GM21515 (cell line): ENCODE measurements around the gene GOLGA1.
"Not testable (repeated sequence)": the region's sequence is repeated elsewhere in the genome, so short reads cannot be mapped to it uniquely, and the experiment has no call there.

Experiments
- ATAC-seq: cut with Tn5 transposase; IDR thresholded peaks from one replicate; pipeline ENCODE4 v1.9.1; 2021; ENCODE audit not compliant: unreplicated experiment

The GOLGA1 gene

DNA sequence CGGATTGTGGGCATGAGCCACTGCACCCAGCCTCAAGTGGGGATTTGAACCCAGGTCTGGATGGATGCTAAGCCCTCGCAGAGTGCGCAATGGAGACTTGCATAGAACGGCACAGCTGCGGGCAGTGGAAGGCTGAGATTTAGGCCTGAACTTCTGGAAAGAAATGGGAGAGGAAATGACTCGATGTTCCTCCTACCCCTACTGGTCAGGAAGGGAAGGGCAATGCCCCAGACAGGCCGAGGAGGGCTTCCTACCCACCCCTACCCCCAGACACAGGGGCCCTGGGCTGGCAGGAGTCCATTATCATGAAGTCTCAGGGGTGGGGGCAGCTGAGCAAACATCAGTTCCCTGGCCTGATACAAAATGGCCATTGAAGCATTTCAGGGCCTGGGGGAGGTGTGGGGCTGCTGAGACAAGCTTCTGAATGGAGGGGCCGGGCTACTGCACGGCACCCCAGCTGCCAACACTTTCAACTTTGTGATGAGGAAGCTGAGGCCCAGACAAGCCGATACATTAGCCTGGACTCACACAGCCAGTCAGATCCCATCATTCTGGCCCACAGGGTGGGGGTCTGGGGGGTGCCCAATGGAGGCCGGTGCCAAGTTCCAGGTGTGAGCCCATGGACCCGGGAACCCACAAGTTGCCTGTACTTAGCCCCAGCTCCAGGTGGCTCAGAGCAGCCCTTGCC lies 101.1 kb downstream of the GOLGA1 start:
- ATAC-seq = no peak

DNA sequence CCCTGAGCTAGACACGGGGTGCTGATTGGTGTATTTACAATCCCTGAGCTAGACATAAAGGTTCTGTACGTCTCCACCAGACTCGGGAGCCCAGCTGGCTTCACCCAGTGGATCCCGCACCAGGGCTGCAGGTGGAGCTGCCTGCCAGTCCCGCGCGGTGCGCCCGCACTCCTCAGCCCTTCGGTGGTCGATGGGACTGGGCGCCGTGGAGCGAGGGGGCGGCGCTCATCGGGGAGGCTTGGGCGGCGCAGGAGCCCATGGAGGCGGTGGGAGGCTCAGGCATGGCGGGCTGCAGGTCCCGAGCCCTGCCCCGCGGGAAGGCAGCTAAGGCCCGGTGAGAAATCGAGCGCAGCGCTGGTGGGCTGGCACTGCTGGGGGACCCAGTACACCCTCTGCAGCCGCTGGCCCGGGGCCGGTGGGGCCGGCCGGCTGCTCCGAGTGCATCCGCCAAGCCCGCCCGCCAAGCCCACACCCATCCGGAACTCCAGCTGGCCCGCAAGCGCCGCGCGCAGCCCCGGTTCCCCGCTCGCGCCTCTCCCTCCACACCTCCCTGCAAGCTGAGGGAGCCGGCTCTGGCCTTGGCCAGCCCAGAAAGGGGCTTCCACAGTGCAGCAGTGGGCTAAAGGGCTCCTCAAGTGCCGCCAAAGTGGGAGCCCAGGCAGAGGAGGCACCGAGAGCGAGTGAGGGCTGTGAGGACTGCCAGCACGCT lies 102.2 kb downstream of the GOLGA1 start:
- ATAC-seq = not testable (repeated sequence)

DNA sequence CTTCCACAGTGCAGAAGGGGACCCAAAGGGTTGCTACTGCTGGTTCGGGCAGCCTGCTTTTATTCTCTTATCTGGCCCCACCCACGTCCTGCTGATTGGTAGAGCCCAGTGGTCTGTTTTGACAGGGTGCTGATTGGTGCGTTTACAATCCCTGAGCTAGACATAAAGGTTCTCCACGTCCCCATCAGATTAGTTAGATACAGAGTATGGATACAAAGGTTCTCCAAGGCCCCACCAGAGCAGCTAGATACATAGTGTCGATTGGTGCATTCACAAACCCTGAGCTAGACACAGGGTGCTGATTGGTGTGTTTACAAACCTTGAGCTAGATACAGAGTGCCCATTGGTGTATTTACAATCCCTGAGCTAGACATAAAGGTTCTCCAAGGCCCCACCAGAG lies 102.8 kb downstream of the GOLGA1 start:
- not testable (repeated sequence) for ATAC-seq

DNA sequence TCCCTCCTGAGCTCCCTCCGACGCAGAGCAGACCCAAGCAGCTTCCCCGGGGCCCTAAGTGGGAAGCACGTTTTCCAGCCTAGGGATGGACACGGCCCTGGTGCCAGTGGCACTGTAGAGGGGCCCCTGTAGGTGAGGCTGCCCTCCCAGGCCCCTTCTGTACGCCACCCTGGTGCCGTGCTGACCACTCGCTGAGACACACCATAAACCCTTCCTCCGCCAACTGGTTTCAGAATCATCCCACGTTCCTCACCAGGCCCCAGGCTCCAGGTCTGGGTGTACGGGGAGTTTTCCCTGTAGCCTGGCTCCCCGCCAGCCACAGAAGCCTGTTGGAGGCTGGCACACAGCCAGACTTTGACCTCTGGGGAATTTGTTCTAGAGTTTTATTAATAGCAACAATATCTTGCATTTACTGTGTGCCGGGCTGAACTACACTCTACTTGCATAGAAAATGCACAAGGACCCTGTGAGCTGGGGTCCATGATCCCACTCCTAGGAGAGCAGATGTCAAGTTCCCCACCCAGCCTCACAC lies 105.8 kb downstream of the GOLGA1 start:
- no peak for ATAC-seq

DNA sequence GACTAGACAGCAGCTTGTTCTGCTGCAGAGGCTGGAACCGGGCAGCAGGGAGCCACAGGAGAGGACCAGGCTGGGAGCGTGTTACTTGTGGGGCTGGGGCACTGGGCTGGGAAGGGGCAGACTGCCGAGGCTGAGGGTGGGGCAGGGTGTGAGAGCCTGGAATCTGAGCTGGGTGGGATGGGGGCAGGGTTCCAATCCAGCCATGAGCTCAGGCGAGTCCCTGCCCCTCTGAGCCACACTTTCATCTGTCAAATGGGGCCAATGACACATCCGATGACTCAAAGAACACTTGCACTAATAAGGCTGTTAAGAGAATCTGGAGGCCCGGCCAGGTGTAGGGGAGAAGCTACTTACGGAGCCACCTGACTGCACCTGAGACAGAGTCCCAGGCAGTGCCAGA lies 106.3 kb downstream of the GOLGA1 start:
- no peak for ATAC-seq

DNA sequence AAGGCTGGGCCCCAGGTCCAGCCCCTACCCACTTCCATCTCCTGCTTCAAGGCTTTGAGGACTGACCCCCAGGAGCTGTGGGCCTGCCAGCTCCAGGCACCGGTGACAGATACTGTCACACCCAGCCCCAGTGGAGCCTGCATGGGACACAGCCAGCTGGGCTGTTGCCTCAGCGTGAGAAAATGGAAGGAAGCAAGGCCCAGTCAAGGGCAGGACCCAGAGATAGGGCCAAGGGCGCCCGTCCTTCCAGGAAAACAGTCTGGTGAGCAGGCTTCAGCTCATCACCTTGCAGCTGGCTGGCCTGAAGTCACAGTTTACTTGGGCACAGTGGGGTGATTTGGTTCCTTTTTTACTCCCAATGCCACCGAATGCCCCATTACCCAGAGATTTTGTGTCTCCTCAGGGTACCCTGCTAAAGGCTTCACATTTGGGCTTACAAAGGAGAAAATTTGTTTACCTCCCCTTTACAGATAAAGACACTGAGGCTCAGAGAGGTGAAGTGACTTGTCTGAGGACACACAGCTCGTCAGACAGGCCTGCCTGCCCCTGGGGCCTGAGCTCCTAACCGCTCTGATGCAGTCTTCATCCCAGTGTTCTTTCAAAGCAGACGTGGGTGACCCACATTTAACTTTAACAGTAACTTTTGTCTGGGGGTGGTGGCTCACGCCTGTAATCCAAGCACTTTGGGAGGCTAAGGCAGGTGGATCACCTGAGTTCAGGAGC lies 109.1 kb downstream of the GOLGA1 start:
- no peak for ATAC-seq

DNA sequence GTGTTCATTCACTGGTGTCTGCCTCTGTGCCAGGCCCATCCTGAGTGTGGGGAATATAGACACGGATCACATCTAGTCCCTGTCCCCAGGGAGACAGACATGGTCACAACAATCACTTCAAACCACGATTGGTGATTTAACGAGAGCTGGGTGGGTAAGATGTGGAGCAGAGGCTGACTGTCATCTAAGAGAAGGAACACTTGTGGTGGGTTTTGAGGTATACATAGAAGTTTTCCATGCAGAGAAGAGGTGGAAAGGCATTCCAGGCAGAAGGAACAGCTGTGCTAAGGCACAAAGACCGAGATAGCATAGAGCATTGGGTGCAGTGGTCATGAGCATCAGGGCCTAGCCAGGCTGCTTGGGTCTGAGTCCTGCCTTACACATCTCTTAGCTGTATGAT lies 110.3 kb downstream of the GOLGA1 start:
- ATAC-seq = no peak

DNA sequence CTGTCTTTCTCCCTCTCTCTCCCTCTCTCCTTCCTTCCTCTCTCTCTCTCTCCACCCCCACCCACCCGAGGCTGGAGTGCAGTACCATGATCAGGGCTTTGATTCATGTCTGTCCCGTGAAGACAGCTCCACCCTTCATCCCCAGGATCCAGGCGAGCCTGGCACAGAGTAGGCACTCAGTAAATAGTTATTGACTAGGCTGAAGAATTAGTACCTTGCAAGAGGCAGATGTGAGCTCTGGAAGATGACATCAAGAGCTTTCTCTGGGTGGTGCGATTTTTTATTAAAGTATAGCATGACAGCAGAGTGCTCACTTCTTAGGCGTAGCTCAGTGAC lies 111.6 kb downstream of the GOLGA1 start:
- no peak for ATAC-seq

DNA sequence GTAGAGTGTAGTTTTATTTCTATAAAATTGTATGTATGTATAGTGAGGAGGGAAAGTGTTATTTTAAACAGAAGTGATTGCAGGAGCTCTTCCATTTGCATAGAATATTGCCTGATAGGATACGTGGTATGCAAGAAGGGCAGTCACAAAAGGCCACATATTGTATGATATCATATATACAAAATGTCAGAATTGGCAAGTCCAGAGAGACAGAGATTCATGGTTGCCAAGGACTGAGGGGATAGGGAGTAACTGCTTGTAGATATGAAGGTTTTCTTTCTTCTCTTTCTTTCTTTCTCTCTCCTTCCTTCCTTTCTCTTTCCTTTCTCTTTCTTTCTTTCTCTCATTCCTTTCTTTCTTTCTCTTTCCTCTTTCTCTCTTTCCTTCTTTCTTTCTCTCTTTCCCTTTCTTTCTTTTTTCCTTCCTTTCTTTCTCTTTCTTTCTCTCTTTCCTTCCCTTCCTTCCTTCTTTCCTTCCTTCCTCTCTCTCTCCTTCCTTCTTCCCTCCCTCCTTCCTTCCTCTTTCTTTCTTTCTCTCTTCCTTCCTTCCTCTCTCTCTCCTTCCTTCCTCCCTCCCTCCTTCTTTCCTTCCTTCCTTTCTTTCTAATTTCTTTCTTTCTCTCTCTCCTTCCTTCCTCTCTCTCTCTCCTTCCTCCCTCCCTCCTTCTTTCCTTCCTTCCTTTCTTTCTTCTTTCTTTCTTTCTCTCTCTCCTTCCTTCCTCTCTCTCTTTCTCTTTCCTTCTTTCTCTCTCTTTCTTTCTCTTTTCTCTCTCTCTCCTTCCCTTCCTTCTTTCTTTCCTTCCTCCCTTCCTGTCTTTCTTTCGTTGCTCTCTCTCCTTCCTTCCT lies 112.2 kb downstream of the GOLGA1 start:
- ATAC-seq = no peak
